Eye (tissue), 1 donor: ENCODE results near the gene PACRG.

Source experiments
- DNase-seq: peaks from one replicate; pipeline ENCODE4 v3.0.0-alpha.2; 2015

The PACRG gene

GRCh38 chr6:163255265-163255664 is 527.5 kb downstream of the PACRG start:
- DNase-seq: no peak

- DNase-seq: no peak
These were observed 531.9 kb downstream of the PACRG start for GRCh38 chr6:163259689-163260088.

- DNase-seq: peak; percentile 78
These were observed 532.5 kb downstream of the PACRG start for GRCh38 chr6:163260111-163260895.

GRCh38 chr6:163260911-163261310 is 533.1 kb downstream of the PACRG start:
- DNase-seq: peak; percentile 25

- DNase-seq: no peak
These were observed 533.6 kb downstream of the PACRG start for GRCh38 chr6:163261361-163261760.

- DNase-seq: no peak
These were observed 534.3 kb downstream of the PACRG start for GRCh38 chr6:163262080-163262479.

GRCh38 chr6:163263196-163263595 is 535.4 kb downstream of the PACRG start:
- no peak for DNase-seq

GRCh38 chr6:163263998-163264661 is 536.4 kb downstream of the PACRG start:
- no peak for DNase-seq

- DNase-seq: no peak
These were observed 536.9 kb downstream of the PACRG start for GRCh38 chr6:163264662-163265035.

- DNase-seq: no peak
These were observed 553.9 kb downstream of the PACRG start for GRCh38 chr6:163281634-163282033.

GRCh38 chr6:163282672-163283071 is 554.9 kb downstream of the PACRG start:
- DNase-seq: no peak

GRCh38 chr6:163284151-163284550 is 556.4 kb downstream of the PACRG start:
- DNase-seq: no peak

- no peak for DNase-seq
These were observed 557.9 kb downstream of the PACRG start for GRCh38 chr6:163285691-163286090.

GRCh38 chr6:163287626-163288025 is 559.9 kb downstream of the PACRG start:
- no peak for DNase-seq

- DNase-seq: no peak
These were observed 560.3 kb downstream of the PACRG start for GRCh38 chr6:163288066-163288465.

GRCh38 chr6:163288915-163289314 is 561.1 kb downstream of the PACRG start:
- no peak for DNase-seq

GRCh38 chr6:163289447-163289846 is 561.7 kb downstream of the PACRG start:
- DNase-seq: no peak

- no peak for DNase-seq
These were observed 562.9 kb downstream of the PACRG start for GRCh38 chr6:163290545-163291274.

- DNase-seq: no peak
These were observed 563.8 kb downstream of the PACRG start for GRCh38 chr6:163291622-163292021.

- no peak for DNase-seq
These were observed 565.5 kb downstream of the PACRG start for GRCh38 chr6:163293286-163293685.

- no peak for DNase-seq
These were observed 567.0 kb downstream of the PACRG start for GRCh38 chr6:163294734-163295133.

GRCh38 chr6:163296835-163297519 is 569.2 kb downstream of the PACRG start:
- DNase-seq: no peak
